NB4 (cell line): Measurements from ENCODE around the gene ZBTB7C.

ENCODE experiments used
- DNase-seq: peaks from one replicate; pipeline ENCODE4 v3.0.0; 2010; ENCODE audit warnings: low read depth
- H3K4me3 ChIP-seq: one replicate; pipeline ENCODE4 v1.5.1; 2011; ENCODE audit warnings: mild to moderate bottlenecking, low read depth, low read length, moderate library complexity
- CTCF ChIP-seq: IDR thresholded peaks from one replicate; pipeline ENCODE4 v1.5.1; 2012; ENCODE audit warnings: low read depth, low read length
- MAX ChIP-seq: IDR thresholded peaks from 2 replicates; pipeline ENCODE4 v1.6.1; 2011; ENCODE audit warnings: low read depth, low read length
- MYC ChIP-seq: IDR thresholded peaks from 2 replicates; pipeline ENCODE4 v1.6.1; 2011; ENCODE audit warnings: low read depth, low read length
- POLR2A ChIP-seq: IDR thresholded peaks from 2 replicates; pipeline ENCODE4 v1.6.1; 2011; ENCODE audit warnings: mild to moderate bottlenecking; ENCODE audit not compliant: insufficient read length; ENCODE audit errors: extremely low read depth

The ZBTB7C gene

GRCh38 chr18:48049757-48050156 is 359.4 kb downstream of the ZBTB7C start:
- no peak overlapping the region for H3K4me3 ChIP-seq
- no peak for DNase-seq
- TF ChIP-seq CTCF, result no peak
- TF ChIP-seq POLR2A, result no peak
- no peak for TF ChIP-seq MAX
- no peak for TF ChIP-seq MYC

- no peak for DNase-seq
- TF ChIP-seq MYC (no peak), CTCF (no peak), POLR2A (no peak), MAX (no peak)
- H3K4me3 ChIP-seq, result no peak overlapping the region
Observed at GRCh38 chr18:48048251-48048650, 360.9 kb downstream of the ZBTB7C start.

DNA sequence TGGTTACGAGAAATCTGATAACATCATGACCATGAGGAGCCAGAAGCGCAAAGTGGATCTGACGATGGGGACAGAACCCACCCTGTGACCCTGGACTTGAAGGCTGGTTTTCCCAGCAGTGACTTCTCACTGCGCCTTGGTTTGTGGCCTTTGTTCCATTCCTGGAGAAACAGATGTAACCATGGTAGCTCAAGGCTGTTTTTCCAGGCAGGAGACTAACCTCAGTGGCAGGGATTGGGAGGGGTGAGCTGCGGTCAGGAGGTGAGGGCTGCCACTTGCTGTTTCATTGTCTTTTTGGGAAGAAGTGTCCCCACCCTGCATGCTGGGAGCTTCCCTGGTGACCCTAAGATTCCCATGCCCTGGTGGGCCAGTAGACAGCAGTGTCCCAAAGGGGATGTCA is 362.3 kb downstream of the ZBTB7C start:
- DNase-seq, result no peak
- H3K4me3 ChIP-seq, result no peak overlapping the region
- TF ChIP-seq MAX, result no peak
- no peak for TF ChIP-seq CTCF
- no peak for TF ChIP-seq POLR2A
- TF ChIP-seq MYC, result no peak

GRCh38 chr18:48045744-48046143 is 363.4 kb downstream of the ZBTB7C start:
- no peak for DNase-seq
- TF ChIP-seq POLR2A, result no peak
- TF ChIP-seq CTCF, result no peak
- no peak for TF ChIP-seq MAX
- TF ChIP-seq MYC, result no peak
- H3K4me3 ChIP-seq, result no peak overlapping the region

DNA sequence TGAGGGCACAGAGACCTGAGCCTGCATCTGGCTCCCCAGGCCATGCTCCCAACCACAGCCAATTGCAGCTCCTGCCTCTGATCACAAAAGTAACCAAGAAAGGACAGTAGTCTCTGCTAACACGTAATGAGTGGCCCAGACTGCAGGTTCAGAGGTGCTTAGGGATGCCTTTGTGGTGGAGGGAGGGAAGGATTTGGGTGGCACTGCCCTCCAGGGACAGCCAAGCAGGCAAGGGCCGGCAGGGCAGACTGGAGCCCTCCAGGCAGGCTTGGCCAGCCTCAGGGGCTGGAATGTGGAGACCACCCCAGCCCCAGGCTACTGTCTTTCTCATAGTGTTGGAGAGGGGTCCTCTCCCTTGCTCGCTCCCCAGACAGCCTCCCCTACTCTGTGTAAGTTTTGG is 364.2 kb downstream of the ZBTB7C start:
- TF ChIP-seq POLR2A (no peak), MYC (no peak), MAX (no peak), CTCF (no peak)
- DNase-seq, result no peak
- H3K4me3 ChIP-seq, result no peak overlapping the region

DNA sequence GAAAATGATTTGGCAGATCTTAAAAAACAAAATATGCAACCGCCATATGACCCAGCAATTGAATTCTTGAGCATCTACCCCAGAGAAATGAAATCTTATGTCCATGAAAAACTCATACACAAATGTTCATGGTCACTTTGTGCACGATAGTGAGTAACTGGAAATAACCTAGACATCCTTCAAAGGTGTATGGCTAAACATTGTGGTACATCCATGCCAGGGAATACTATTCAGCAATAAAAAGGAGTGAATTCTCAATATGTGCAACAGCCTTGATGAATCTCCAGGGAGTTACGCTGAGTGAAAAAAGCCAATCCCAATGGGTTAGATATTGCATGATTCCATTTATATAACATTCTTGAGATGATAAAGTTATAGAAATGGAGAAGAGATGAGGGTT is 366.0 kb downstream of the ZBTB7C start:
- no peak for TF ChIP-seq CTCF
- no peak for TF ChIP-seq POLR2A
- no peak for TF ChIP-seq MAX
- no peak for DNase-seq
- no peak overlapping the region for H3K4me3 ChIP-seq
